Lung microvascular endothelial cell (primary cell): ENCODE results near the gene STYXL2. TPM values are rescaled to one million over a fixed set of nuclear protein-coding genes. Genes with fewer than 3 reads are reported as not detected.
A peak's percentile ranks its signal among the peaks of the same experiment; 100 is the strongest.

Source experiments
- DNase-seq, 2 donors: peaks; one replicate each; pipeline versions ENCODE4 v3.0.0 to v3.0.0-alpha.2; 2010; ENCODE audit warnings: low read depth in 2 of 2
- total RNA-seq: library from RNA; depleted of rRNA; stranded (reverse); fragments of >200 nt; gene quantifications from 2 replicates; pipeline ENCODE4 v1.2.1, GENCODE V29; 2014

The STYXL2 gene
- total RNA-seq, 1 donor from 2014 or later = not detected

DNA sequence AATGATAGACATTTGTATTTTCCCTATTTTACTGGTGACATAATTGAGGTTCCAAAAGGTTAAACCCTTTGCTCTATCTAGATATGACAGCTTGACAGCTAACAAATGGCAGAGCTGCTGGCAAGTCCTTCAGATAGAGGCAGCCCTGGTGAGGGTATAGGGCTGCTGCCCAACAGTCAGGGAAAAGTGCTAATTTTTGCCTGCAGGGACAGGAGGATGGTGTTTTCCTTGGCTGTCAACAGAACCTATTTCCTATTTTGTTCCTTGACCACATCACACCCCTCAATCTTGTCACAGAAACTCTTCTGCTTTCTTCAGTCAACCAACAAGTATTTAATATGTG lies 16.0 kb upstream of the STYXL2 start:
- no peak for DNase-seq

DNA sequence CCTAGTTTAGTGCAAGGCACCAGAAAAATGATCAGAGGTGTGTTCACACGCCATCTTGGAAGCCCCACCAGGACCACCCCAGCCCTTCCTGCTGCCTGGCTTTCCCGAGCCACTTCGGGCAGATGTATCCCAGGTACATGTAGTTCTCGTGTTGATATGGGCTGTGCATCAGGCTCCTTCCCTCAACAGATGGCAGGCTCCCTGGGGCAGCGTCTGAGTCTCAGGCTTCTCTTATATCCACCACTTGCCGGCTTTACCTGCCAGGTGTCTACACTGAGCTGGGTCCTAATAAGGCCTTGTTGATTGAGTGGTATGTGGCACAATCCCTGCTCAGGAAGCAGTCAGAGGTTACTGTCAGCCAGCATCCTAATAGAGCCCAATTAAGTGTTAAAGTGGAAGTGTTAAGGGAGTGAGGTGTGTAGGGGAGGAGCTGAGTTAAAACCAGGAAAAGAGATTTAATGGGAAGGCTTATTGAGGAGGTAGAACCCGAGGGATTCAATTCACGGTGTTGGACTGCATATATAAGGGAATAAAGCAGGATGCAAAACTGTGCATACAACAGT lies 12.2 kb upstream of the STYXL2 start:
- DNase-seq = no peak

DNA sequence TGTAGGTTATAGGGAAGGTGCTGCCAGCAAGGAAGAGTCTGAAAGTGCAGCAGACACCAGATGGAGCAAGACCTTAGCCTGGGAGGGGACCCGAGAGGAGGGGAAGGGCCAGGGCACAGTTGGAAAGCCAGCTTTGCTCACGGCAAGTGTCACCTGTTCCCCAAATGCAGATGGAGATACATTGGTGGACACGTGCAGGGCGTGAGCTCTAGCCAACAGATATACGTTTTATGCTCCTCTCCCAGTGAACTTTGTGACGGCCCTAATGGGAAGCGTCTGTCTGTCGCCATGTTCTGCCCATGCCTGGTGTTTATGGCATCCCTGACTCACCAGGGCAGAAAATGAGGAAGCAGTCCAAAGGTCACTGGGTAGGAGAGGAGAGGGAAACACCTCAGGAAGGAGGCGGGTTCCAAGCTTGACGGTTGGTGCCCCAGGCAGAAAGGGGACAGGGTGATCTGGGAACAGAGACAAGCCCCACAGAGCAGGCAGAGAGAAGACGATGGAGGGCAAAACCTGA lies 11.3 kb upstream of the STYXL2 start:
- DNase-seq = peak in 1 of 2 donors; percentile 20

DNA sequence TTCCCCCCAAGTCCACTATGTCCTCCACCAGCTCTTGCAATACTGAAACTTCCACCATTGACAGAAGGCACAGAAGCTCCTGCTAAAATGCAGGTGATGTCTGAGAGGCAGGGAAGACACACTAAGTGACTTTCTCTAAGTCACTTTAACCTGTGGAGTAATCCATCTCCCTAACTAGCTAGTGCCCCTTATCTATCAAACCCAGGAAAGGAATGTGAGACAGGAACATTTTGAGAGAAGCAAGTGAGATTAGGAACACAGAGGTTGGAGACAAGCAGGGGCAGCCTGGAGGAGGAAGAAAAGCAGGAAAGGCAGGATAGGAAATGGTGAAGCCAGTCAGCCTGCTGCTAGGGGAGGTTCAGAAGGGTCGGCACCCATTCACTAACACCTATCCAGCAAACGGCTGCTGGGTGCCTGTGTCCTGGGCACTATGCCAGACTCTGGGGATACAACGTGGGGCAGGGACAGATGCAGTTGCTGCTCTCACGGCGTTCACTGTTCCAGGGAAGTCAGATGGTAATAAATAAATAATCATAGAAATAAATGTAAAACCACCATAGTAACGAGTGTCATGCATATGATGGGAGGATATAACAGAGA lies 10.7 kb upstream of the STYXL2 start:
- DNase-seq = no peak

DNA sequence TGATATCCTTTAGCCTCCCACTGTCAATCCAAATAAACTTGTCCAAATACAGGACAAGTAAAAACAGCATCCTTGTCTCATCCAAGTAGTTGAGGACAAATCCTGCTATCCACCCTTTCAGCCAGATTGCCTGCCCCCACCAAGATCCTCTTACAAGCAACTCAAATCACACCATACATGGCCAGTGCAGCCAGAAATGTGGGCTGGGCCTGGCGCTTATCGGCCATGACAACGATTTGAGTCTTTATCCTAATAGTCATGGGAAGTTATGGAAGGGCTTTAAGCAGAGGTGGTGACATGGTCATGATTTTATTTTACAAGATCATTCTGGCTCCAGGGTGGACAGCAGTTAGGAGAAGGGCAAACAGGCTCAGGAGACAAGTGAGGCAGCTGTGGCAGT lies 10.0 kb upstream of the STYXL2 start:
- DNase-seq = no peak

DNA sequence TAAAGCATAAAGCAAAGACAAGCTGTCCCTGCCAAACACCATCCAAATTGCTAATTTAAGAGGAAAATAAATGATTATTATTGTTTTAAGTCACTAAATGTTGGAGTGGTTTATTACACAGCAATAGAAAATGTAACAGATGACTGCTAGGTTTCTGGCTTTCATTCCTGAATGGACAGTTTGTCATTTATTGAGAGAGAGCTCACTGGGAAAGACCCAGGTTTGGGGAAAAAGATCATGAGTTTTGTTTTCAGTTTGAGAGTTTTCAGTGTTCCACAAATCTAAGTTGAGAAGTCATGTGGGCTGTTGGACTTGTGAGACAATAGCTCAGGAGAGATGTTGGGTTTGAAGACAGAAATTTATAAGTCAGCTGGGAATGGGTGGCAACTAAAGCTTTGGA lies 9.1 kb upstream of the STYXL2 start:
- no peak for DNase-seq

DNA sequence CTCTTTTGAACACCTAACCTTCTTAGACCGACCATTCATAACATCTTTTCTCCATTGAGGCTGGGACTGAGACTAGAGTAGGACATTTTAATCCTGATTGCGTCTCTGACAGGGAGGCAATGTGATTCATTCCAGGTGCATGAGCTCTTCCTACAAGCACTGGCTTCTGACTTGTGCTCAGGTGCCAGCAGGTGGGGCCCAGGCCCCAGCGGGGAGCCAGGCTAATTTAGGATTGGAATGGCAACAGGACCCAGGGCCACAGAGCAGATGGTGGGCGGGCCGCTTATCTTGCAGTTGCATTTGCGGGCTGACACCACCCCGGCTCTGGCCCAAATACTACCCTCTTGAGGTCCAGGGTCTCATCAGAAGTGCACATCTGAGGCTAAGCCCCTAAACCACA lies 7.8 kb upstream of the STYXL2 start:
- no peak for DNase-seq

GRCh38 chr1:167086768-167087167 lies 7.1 kb upstream of the STYXL2 start:
- DNase-seq = no peak

DNA sequence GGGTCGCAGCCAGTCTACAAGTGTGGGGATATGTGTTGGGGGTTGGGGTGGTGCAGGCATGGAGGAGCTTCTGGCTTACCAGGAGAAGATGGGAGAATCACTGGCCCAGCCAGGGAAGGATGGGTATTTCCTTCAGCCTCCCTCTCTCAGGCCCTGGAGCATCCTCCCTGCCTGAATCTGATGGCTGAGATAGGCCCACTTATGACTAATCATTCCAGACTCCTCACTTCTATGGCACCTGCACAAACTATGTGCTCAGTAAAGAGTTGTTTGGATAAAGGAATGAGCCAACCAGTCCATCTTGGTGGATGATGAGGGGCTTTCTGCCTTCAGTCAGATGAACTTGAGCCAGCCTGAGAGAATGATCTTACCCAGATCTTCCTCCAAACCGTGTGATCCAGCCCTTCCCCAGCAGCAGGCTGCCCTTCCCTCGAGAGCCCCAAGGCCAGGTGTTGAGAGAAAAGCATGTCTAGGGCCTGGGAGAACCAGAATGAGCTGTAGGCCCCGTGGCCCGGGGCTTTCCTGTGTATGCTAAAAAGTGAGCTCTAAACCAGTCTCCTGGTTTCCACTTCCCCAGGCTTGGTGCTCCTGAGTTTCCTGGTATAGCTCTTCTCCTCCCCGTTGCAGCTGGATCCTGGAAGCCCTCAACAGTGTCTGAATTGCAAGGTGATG lies 5.0 kb upstream of the STYXL2 start:
- no peak for DNase-seq

- no peak for DNase-seq
These were observed 3.9 kb upstream of the STYXL2 start for GRCh38 chr1:167089939-167090313.

GRCh38 chr1:167090314-167090942 lies 3.4 kb upstream of the STYXL2 start, which contains the start of gene GPA33:
Gene GPA33, minus strand, starts transcription at chr1:167090377. Its CDS starts 90 bp downstream, at chr1:167090287.
- DNase-seq = no peak

DNA sequence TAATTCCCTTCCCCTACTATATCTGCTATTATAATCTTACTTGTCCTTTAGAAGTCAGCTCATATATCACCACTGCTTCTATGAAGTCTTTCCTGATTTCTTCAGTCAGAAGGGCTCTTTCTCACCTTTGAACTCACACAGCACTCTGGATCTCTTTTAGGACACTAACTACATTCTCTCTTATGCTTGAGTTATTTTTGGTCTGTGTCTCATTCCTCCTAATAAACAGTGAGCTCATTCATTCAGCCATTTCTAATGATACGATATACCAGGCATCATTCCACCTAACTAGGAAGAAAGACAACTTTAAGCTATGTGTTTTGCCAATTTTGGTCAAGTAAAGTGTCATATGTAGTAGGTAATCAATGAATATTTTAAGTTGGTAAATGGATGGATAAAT lies 1.2 kb upstream of the STYXL2 start:
- DNase-seq = no peak

DNA sequence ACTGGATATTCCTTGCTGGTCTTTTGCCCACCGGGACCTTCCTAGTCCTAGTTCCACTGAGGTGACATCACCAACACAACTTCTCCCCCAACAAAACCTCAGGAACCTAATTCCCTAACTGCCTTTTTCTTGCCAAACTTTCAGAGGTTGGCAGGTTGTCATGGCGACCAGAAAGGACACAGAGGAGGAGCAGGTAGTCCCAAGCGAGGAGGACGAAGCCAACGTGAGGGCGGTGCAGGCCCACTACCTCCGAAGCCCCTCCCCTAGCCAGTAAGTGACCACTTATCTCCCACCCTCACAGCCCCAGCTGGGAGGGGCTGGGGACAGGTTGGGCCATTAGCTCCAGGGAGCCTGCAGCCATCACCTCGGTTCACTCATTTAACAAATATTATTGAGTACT lies 815 bp downstream of the STYXL2 start:
- DNase-seq = no peak

DNA sequence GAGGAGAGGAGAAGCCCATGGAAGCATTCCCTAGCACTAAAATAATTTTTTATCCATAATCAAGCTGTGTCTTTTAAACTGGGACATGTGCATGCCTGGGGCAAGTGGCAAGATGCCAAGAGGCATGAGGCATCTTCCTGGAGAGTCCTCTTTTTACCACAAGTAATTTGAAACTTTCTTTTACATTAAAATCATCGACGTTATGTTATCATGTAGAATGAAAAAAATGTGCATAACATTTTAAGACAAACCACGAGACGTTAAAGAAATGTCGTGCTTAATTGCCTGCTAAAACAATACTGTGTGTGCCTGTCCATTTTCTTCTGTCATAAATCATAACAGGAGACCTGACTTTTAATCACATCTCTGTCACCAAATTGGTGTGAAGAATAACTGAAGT lies 1.5 kb downstream of the STYXL2 start:
- peak in 1 of 2 donors; percentile 9 for DNase-seq

GRCh38 chr1:167099851-167100250 lies 6.0 kb downstream of the STYXL2 start:
- DNase-seq = no peak

- no peak for DNase-seq
These were observed 6.9 kb downstream of the STYXL2 start for GRCh38 chr1:167100730-167101129.

DNA sequence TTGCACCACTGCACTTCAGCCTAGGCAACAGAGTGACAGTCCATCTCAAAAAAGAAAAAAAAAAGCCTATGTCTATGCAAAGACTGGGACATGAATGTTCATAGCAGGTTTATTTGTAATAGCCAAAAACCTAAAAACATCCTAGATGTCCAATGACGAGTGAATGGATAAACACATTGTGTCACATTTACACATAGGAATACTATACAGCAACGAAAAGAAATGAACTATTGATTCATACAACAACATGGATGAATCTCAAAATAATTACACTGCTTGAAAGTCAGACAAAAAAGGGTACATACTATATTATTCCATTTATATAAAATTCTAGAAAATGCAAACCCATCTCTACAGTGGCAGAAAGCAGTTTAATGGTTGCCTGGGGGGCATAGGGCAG lies 7.9 kb downstream of the STYXL2 start:
- no peak for DNase-seq

- no peak for DNase-seq
These were observed 9.2 kb downstream of the STYXL2 start for GRCh38 chr1:167102906-167103573.

GRCh38 chr1:167104256-167104633 lies 10.4 kb downstream of the STYXL2 start:
- DNase-seq = no peak

DNA sequence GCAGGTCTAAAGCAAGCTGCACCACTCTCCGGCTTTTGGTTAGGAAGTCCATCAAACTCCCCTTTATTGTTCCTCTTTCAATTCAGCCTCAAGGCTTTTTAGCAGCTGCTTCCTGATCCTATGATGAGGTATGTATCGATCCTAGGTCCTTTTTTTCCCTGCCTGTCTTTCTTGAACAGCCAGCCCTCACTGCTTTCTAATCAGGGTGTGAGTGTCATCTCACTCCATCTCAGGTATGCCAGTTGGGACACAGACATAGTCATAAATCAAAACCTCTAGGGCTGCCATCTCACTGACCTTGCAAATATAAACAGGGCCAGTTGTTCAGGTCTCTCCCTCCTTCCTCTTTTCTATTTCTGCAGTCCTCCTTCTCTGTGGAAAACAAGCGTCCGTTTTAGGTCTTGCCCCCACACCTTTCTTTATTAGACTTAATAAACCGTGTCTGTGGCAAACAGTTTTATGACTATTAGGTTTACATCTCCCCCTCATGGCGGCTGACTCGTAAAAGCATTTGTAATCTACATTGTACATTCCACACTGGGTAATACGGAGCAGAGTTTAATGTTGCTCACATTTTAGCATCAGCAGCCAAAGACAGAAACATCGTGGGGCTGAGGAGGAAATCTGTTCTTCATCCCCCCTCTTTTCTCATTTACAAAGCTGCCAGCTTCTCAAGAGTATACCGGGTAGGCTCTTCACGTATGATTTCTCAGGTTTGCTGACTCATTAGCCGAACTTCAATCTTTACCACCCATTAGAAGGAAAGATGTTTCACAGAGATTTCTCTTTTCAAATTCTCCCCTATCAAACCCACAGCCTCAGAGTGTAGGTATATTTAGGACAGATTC lies 11.6 kb downstream of the STYXL2 start:
- DNase-seq = no peak

GRCh38 chr1:167106119-167106461 lies 12.2 kb downstream of the STYXL2 start:
- no peak for DNase-seq
